Measurements from ENCODE around the gene UBL4A.

Gene UBL4A

DNA sequence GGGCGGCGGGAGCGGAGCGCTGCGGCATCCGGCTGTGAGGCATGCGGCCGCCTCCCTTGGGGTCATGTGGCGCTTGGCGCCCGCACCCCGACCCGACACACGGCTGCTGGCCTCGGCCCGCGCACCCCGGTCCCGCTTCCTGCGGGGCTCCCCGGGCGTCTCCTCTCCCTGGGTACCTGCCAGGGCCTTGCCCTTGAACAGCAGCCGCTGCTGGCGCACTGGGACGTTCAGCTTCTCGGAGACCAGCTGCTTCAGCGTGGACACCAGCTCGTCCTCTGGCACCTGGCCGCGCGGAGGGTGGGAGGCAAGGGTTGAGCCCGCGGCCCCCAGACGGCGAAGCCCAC, 391 bp downstream of the UBL4A start:
- peak overlapping the region; percentile 43 for H2AFZ ChIP-seq (ENCODE audit: low read depth, low read length)

DNA sequence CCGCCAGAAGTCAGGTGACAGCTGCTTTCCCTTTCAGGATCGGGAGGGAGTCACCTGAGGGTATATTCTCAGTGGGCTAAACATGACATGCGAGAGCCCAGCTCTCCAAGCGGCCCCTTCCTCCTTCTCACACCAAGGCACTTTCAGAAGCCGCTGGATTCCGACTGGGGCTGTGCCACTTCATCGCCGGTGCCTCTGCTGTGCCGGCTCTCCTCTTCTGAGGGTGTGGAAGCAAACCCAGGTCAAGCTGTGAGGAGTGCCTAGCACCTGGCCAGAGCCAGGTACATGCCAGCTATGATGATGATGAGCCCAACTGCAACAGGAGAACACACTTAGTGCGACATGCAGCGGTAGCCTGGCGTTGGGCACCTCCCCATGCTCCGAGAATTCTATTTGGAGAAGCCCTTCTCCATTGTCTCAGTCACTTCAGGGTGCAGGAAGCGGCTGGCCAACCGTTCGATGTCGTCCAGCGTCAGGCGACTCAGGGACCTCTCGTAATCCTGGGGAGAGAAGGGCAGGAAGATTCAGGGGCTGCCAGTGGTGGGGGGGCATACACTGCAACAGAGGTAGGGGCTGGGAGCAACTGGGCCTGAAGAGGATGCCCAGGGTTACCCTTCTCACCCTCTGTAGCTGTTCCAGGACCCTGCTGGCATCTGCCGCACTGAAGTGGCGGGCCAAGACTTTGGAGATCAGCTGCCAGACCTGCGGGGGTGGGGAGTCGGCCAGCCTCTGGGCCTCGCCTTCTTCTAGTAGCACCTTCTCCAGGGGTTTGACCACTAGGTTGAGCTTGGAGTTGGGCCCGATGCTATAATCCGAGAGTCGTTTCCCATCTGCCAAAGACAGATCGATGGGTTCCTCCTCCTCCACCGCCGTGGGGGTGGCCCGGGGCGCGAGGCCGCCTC, 1.0 kb downstream of the UBL4A start:
- H3K4me2 ChIP-seq (ENCODE audit: insufficient read depth, low read length) = peak overlapping the region; percentile 89
- no peak for TF ChIP-seq EZH2 (IDR thresholded peaks at IDR 0.05; ENCODE audit: borderline replicate concordance, low read depth, low read length, severe bottlenecking)
- TF ChIP-seq, protein P1, sequence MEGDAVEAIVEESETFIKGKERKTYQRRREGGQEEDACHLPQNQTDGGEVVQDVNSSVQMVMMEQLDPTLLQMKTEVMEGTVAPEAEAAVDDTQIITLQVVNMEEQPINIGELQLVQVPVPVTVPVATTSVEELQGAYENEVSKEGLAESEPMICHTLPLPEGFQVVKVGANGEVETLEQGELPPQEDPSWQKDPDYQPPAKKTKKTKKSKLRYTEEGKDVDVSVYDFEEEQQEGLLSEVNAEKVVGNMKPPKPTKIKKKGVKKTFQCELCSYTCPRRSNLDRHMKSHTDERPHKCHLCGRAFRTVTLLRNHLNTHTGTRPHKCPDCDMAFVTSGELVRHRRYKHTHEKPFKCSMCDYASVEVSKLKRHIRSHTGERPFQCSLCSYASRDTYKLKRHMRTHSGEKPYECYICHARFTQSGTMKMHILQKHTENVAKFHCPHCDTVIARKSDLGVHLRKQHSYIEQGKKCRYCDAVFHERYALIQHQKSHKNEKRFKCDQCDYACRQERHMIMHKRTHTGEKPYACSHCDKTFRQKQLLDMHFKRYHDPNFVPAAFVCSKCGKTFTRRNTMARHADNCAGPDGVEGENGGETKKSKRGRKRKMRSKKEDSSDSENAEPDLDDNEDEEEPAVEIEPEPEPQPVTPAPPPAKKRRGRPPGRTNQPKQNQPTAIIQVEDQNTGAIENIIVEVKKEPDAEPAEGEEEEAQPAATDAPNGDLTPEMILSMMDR (IDR thresholded peaks at IDR 0.05; ENCODE audit: borderline replicate concordance, extremely low read depth, low read length, poor library complexity, severe bottlenecking) = no peak
- peak overlapping the region; percentile 78 for H3K27ac ChIP-seq (ENCODE audit: low read length)
- H3K27me3 ChIP-seq (ENCODE audit: insufficient read depth, low read length, poor library complexity) = no peaks in the 10 kb centered on the region
- H3K9me3 ChIP-seq (ENCODE audit: insufficient read depth, low read length, severe bottlenecking) = no peaks in the 10 kb centered on the region
- peak overlapping the region; percentile 26 to 59 for H3K4me3 ChIP-seq (ENCODE audit: low read depth in 1 of 2, low read length in 2 of 2)
- peaks cover 17% of the 10 kb centered on the region for H4K20me1 ChIP-seq (ENCODE audit: insufficient read depth, low read length)
- H3K9ac ChIP-seq (ENCODE audit: low read depth, low read length) = peak overlapping the region; percentile 73
- ATAC-seq (ENCODE audit: insufficient read depth, low read depth) = no peak
- H3K36me3 ChIP-seq (ENCODE audit: insufficient read depth, low read length) = peaks cover 21% of the 10 kb centered on the region
- H3K4me1 ChIP-seq (ENCODE audit: insufficient read depth, low read length) = peaks cover 48% of the 10 kb centered on the region
- DNase-seq = no peak
- H3K79me2 ChIP-seq (ENCODE audit: insufficient read depth, low read length) = peaks cover 30% of the 10 kb centered on the region
- peak overlapping the region; percentile 43; the same call in 1 of the 2 replicates for H2AFZ ChIP-seq (ENCODE audit: low read depth, low read length)

More for the DNA sequence above, 391 bp downstream of the UBL4A start:
- no peaks in the 10 kb centered on the region for H3K9me3 ChIP-seq (ENCODE audit: insufficient read depth, low read length, severe bottlenecking)
- TF ChIP-seq EZH2 (IDR thresholded peaks at IDR 0.05; ENCODE audit: borderline replicate concordance, low read depth, low read length, severe bottlenecking) = no peak
- TF ChIP-seq, protein P1 (IDR thresholded peaks at IDR 0.05; ENCODE audit: borderline replicate concordance, extremely low read depth, low read length, poor library complexity, severe bottlenecking) = no peak
- ATAC-seq (ENCODE audit: insufficient read depth, low read depth) (peak; percentile 17), DNase-seq (peak; percentile 40)
- peak overlapping the region; percentile 89 for H3K4me2 ChIP-seq (ENCODE audit: insufficient read depth, low read length)
- peak overlapping the region; percentile 26 to 59 for H3K4me3 ChIP-seq (ENCODE audit: low read depth in 1 of 2, low read length in 2 of 2)
- H3K9ac ChIP-seq (ENCODE audit: low read depth, low read length) = peak overlapping the region; percentile 73
- H3K36me3 ChIP-seq (ENCODE audit: insufficient read depth, low read length) = peaks cover 21% of the 10 kb centered on the region
- H3K4me1 ChIP-seq (ENCODE audit: insufficient read depth, low read length) = peaks cover 50% of the 10 kb centered on the region
- H4K20me1 ChIP-seq (ENCODE audit: insufficient read depth, low read length) = peaks cover 17% of the 10 kb centered on the region
- H3K27me3 ChIP-seq (ENCODE audit: insufficient read depth, low read length, poor library complexity) = no peaks in the 10 kb centered on the region
- peak overlapping the region; percentile 78 for H3K27ac ChIP-seq (ENCODE audit: low read length)
- H3K79me2 ChIP-seq (ENCODE audit: insufficient read depth, low read length) = peaks cover 30% of the 10 kb centered on the region

DNA sequence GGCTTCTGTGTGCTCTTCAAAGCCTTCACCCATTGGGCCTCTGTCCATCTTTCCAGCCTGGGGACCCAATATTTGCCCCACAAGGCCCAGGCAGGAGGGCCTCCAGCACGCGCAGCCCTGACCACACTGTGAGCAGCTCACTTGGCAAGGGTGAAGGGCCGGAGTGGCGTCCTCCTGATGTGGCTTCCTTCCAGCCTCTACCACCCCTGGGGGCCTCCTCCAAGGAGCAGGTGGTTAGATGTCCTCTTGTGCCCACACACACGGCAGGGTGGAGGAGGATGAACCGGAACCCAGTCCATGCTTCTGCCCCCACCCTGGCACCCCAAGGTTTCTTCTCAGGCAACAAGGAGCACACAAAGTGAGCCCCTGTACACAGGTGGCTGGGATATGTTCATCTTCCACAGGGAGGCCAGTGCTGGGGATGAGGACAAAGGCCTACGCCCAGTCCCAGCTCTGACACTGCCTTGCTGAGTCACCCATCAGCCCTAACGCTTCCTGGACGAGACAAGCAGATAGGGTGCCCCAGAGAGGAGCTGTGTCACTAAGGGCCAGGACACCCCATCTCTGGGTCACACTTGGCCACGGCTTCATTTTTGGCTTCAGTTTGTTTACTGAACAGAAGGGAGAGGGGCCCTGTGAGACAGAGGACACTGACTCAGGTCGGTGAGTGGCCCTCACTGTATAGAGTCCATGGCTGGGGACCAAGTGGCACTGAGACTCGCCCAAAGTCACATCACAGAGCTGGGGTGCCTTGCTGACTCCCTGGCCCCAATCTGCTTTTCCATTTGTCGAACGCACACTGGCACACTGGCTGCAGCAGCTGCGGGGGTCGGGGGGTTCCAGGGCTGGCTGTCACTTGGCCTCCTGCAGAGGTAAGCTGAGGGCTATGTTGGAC, 1.9 kb downstream of the UBL4A start:
- Histone ChIP-seq H3K36me3 (ENCODE audit: insufficient read depth, low read length) (peaks cover 21% of the 10 kb centered on the region), H3K4me1 (ENCODE audit: insufficient read depth, low read length) (peaks cover 48% of the 10 kb centered on the region), H3K79me2 (ENCODE audit: insufficient read depth, low read length) (peaks cover 23% of the 10 kb centered on the region), H3K9ac (ENCODE audit: low read depth, low read length) (peak overlapping the region; percentile 73; the same call in 1 of the 2 replicates), H3K4me3 (ENCODE audit: low read depth in 1 of 2, low read length in 2 of 2) (peak overlapping the region in 1 of 2 experiments; percentile 24; a peak in 1 of 4 replicates), H3K27me3 (ENCODE audit: insufficient read depth, low read length, poor library complexity) (no peaks in the 10 kb centered on the region), H3K27ac (ENCODE audit: low read length) (no peak overlapping the region), H4K20me1 (ENCODE audit: insufficient read depth, low read length) (peaks cover 17% of the 10 kb centered on the region), H3K4me2 (ENCODE audit: insufficient read depth, low read length) (peak overlapping the region; percentile 89), H2AFZ (ENCODE audit: low read depth, low read length) (no peak overlapping the region), H3K9me3 (ENCODE audit: insufficient read depth, low read length, severe bottlenecking) (no peaks in the 10 kb centered on the region)
- TF ChIP-seq EZH2 (IDR thresholded peaks at IDR 0.05; ENCODE audit: borderline replicate concordance, low read depth, low read length, severe bottlenecking) = no peak
- TF ChIP-seq, protein P1 (IDR thresholded peaks at IDR 0.05; ENCODE audit: borderline replicate concordance, extremely low read depth, low read length, poor library complexity, severe bottlenecking) = no peak
- ATAC-seq (ENCODE audit: insufficient read depth, low read depth) = no peak
- DNase-seq = no peak
